ENCODE measurements around the gene KRT73. TPM values are rescaled to one million over a fixed set of nuclear protein-coding genes. Genes with fewer than 3 reads are reported as not detected.

KRT73 gene
- total and polyA plus RNA-seq, 9 of the 15 experiments (the other 6 are each of a cell fraction or from before 2014, with no cell fraction given): 0.09 to 0.18 (median 0.13) TPM; not detected in 5

GRCh38 chr12:52566847-52567291 lies 51.5 kb downstream of the KRT73 start:
- Histone ChIP-seq H3K9me3 (replicated peaks; ENCODE audit: control insufficient read depth, insufficient read depth, low read depth, low read length) (no peaks in the 10 kb centered on the region), H3K27me3 (ENCODE audit: control insufficient read depth in 2 of 2, insufficient read depth in 2 of 2, low read length in 2 of 2) (peaks cover 14 to 60% of the 10 kb centered on the region in 2 experiments; a peak in 4 of 5 replicates), H4K20me1 (replicated peaks; ENCODE audit: control insufficient read depth, insufficient read depth, low read length) (peaks cover 18% of the 10 kb centered on the region; the same call in 1 of the 2 replicates), H3K9ac (ENCODE audit: insufficient read depth in 1 of 2, low read depth in 2 of 2, low read length in 2 of 2) (peak overlapping the region in 1 of 2 experiments; percentile 43; a peak in 1 of 4 replicates), H2AFZ (ENCODE audit: low read depth, low read length) (no peak overlapping the region), H3K4me2 (ENCODE audit: insufficient read depth, low read length) (no peak overlapping the region), H3K79me2 (ENCODE audit: control insufficient read depth, insufficient read depth, low read length) (no peaks in the 10 kb centered on the region), H3K36me3 (ENCODE audit: control insufficient read depth, insufficient read depth, low read length) (no peaks in the 10 kb centered on the region), H3K4me1 (replicated peaks in 1 of 2; ENCODE audit: control insufficient read depth in 2 of 2, insufficient read depth in 2 of 2, low read length in 2 of 2) (peaks cover 0 to 4% of the 10 kb centered on the region in 2 experiments; a peak in 2 of 5 replicates), H3K27ac (ENCODE audit: extremely low read depth, low read depth, low read length) (no peak overlapping the region), H3K9me1 (ENCODE audit: control insufficient read depth, insufficient read depth, low read length) (peaks cover 3% of the 10 kb centered on the region), H3K4me3 (no peak overlapping the region)
- WGBS (ENCODE audit: insufficient coverage, low coverage, missing lambda C conversion rate): 0% methylated on average over 4 of the region's 8 CpGs
- ChIA-PET POLR2A (interaction anchor here (0.6 to 1.0 kb wide), 5 partner anchors 21 to 1368 kb away, joined by 3 to 4 read pairs (median 4); no protein-coding TSS in a partner anchor), CTCF (ENCODE audit: low intra/inter-chr PET ratio) (no interaction called here)
- ATAC-seq: peak; percentile 78
- in situ Hi-C loops (cut with MboI) (no loop called here), intact Hi-C loops (cut with micrococcal nuclease) (no loop called here)
- DNase-seq (ENCODE audit: extremely low read depth in 1 of 4, low spot score in 3 of 4): peak; percentile 36 to 53 (median 45)
- no TSS peak for BruUV-seq (replicated peaks)
- FAIRE-seq: no peak
- TF ChIP-seq, protein P1, sequence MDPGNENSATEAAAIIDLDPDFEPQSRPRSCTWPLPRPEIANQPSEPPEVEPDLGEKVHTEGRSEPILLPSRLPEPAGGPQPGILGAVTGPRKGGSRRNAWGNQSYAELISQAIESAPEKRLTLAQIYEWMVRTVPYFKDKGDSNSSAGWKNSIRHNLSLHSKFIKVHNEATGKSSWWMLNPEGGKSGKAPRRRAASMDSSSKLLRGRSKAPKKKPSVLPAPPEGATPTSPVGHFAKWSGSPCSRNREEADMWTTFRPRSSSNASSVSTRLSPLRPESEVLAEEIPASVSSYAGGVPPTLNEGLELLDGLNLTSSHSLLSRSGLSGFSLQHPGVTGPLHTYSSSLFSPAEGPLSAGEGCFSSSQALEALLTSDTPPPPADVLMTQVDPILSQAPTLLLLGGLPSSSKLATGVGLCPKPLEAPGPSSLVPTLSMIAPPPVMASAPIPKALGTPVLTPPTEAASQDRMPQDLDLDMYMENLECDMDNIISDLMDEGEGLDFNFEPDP (CRISPR knock-in tag; IDR thresholded peaks at IDR 0.05): no peak
- TF ChIP-seq UBTF (IDR thresholded peaks at IDR 0.05; ENCODE audit: borderline replicate concordance in 1 of 2, low read depth in 2 of 2, low read length in 2 of 2) (no peak), PATZ1 (CRISPR knock-in tag; IDR thresholded peaks at IDR 0.05; ENCODE audit: borderline replicate concordance) (no peak), RFX1 (IDR thresholded peaks at IDR 0.05) (peak; percentile 77), MBD1 (CRISPR knock-in tag; IDR thresholded peaks at IDR 0.05) (no peak), PBX2 (CRISPR knock-in tag; IDR thresholded peaks at IDR 0.05; ENCODE audit: low read depth) (peak; percentile 67), PBX2 (tag; conservative IDR thresholded peaks at IDR 0.05; ENCODE audit: low read depth) (peak; percentile 93)
- TF ChIP-seq, protein P2, sequence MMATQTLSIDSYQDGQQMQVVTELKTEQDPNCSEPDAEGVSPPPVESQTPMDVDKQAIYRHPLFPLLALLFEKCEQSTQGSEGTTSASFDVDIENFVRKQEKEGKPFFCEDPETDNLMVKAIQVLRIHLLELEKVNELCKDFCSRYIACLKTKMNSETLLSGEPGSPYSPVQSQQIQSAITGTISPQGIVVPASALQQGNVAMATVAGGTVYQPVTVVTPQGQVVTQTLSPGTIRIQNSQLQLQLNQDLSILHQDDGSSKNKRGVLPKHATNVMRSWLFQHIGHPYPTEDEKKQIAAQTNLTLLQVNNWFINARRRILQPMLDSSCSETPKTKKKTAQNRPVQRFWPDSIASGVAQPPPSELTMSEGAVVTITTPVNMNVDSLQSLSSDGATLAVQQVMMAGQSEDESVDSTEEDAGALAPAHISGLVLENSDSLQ (IDR thresholded peaks at IDR 0.05): peak; percentile 97
